A549 treated with GW870086 at 1 μM for 4 hours (cell line): ENCODE results near the gene NEK6. TPM values are rescaled to one million over a fixed set of nuclear protein-coding genes. Genes with fewer than 3 reads are reported as not detected.

Experiments used
- total RNA-seq: library from RNA; stranded (reverse); fragments of 200-300 nt; extraction: Qiagen RNA extraction; gene quantifications from 5 replicates; pipeline ENCODE4 v1.2.3, GENCODE V29; 2022; ENCODE audit warnings: low read depth

The NEK6 gene
- 61.7 to 82.3 TPM (median 76.3 TPM) in 5 replicates for total RNA-seq

GRCh38 chr9:124257844-124258606, at the start of gene NEK6:
TSS of gene NEK6 (plus strand) at chr9:124257949. CDS start at chr9:124301965, 44,016 bp downstream.

Other genes with a start within 250 kb of the NEK6 start
- gene LHX2, start 246.2 kb upstream of the NEK6 start, total RNA-seq, result 2.8 to 5.3 TPM (median 3.9 TPM) in 5 replicates
- 311 to 354 TPM (median 328 TPM) in 5 replicates for gene PSMB7, start 157.5 kb downstream of the NEK6 start, total RNA-seq
- gene ADGRD2, start 192.5 kb downstream of the NEK6 start, total RNA-seq, result not detected in 5 replicates
- gene NR5A1, start 249.4 kb downstream of the NEK6 start, total RNA-seq, result 0.06 to 0.13 TPM (median 0.10 TPM) in 4 of 5 replicates, not detected in the other